Measurements from ENCODE around the gene TMEM151A.

TMEM151A gene

DNA sequence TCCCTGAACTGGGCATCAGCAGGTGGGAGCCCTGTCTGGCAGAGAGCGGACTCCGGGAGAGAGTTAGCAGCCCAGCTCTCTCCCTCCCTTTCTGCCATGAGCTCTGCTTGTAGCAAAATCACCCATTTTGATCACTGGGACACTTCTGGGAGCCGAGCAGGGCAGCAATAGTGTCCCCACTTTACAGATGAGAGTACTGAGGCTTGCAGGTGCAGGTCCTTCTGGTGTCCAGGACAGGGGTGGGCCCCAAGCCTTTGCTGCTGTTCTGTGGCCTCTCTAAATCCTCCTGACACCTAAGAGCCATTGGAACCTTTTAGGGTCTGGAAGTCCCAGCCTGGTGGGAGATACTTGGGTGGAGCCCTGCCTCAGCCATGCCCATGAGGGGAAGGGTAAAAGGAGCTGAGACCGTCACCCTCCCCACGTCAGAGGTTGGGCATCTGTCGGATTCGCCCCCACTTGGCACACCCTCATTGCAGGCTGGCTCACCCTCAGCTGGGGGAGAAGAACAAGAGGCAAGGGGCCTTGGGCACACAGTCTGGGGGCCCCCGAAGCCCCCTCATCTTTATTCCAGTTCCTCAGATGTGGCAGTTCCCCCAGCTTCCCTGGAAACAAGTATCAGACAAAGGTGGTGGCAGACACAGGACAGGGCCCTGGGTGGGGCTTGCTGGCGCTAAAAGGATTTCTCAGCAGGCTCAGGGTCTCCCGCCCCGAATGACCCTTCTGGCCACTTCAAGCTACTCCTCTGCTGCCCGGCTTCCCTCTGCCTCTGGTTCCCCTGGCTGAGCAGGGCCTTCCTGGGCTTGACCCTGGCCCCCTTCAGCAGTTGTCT lies 40.1 kb downstream of the TMEM151A start:
- CTCF ChIA-PET = interaction anchor here (1.0 to 4.4 kb wide), 2 partner anchors 20 to 57 kb away, joined by 3 to 41 read pairs; no protein-coding TSS in a partner anchor
- peaks cover 37% of the 10 kb centered on the region for H3K4me1 Mint-ChIP-seq
- no peak overlapping the region for H3K4me3 Mint-ChIP-seq
- no peak overlapping the region for H3K27ac Mint-ChIP-seq
- H3K27me3 Mint-ChIP-seq = peaks cover 14% of the 10 kb centered on the region
- H3K36me3 Mint-ChIP-seq = peaks cover 2% of the 10 kb centered on the region
- no peak for DNase-seq
- H3K9me3 Mint-ChIP-seq = no peaks in the 10 kb centered on the region

DNA sequence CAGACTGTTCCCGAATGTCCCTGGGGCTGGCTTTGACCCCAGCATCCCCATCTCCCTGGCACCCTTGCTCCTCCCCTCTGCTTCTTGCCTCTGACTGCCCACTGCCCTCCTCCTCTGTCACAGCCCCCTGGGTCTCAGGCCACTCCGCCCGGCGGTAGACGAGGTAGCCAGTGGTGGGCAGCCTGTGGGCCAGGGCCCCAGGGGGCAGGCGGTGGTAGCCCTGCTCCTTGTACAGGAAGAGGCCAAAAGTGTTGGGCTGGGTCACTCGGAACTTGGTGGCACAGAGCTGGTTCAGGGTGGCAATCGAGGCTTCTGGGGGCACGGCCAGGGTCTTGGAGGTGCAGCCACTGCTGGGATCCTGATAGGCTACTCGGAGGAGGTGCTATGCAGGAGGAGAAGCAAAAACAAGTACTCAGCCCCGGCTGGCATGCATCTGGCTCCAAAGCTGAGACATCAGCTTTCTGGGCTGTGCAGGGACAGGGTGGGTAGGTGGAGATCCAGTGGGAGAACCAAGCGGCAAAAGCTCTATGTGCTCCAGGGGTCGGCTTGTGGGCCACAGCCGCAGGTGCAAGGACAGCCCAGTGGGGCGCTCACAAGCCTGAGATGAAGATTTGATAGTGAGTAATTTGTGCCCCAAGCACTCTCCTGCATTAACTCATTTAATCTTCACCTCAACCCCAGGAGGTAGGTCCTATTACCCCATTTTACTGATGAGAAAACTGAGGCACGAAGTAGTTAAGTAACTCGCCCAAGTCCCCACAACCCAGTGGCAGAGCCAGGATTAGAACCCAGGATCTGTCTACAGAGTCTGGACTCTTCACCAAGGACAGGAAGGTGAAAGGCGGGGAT lies 40.9 kb downstream of the TMEM151A start:
- H3K4me3 Mint-ChIP-seq = no peak overlapping the region
- H3K9me3 Mint-ChIP-seq = no peaks in the 10 kb centered on the region
- DNase-seq = no peak
- peaks cover 8% of the 10 kb centered on the region for H3K36me3 Mint-ChIP-seq
- H3K4me1 Mint-ChIP-seq = peaks cover 38% of the 10 kb centered on the region
- no peak overlapping the region for H3K27ac Mint-ChIP-seq
- CTCF ChIA-PET = interaction anchor here (1.0 to 4.4 kb wide), 2 partner anchors 21 to 56 kb away, joined by 3 to 41 read pairs; no protein-coding TSS in a partner anchor
- peaks cover 14% of the 10 kb centered on the region for H3K27me3 Mint-ChIP-seq

DNA sequence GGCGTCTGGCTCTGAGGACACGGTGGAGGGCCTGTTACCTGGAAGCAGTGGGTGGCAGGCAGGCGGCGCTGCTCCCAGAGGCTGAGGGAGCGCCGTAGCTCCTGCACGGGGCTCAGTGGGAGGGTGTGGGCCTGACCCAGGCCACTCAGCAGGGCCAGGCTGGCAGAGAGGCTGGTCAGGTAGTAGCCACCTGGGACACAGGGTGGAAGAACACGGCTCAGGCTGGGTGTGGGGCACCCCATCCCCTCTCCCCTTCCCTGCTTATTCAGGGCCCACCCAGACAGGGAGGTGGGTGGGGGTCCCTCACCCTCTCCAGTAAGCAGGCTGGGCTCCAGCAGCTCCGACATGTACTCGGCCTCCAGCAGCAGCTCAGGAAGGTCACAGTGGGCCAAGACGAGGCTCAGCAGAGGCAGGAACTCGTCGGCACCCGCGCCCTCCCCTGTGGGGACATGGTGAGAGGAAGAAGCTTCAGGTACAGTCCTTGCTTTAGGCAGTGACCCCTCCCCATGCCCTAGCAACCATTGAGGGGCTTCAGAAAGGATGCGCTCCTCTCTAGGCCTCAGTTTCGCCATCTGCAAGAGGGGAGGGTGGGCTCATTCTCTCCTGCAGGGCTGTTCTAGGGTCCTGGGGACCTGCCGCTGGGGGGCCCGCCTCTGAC lies 41.7 kb downstream of the TMEM151A start:
- peaks cover 30% of the 10 kb centered on the region for H3K4me1 Mint-ChIP-seq
- peaks cover 14% of the 10 kb centered on the region for H3K27me3 Mint-ChIP-seq
- no peak overlapping the region for H3K27ac Mint-ChIP-seq
- DNase-seq = no peak
- H3K36me3 Mint-ChIP-seq = peaks cover 10% of the 10 kb centered on the region
- no peaks in the 10 kb centered on the region for H3K9me3 Mint-ChIP-seq
- CTCF ChIA-PET = interaction anchor here (4.4 kb wide), 1 partner anchor 22 kb away, joined by 41 read pairs; no protein-coding TSS in a partner anchor
- no peak overlapping the region for H3K4me3 Mint-ChIP-seq

DNA sequence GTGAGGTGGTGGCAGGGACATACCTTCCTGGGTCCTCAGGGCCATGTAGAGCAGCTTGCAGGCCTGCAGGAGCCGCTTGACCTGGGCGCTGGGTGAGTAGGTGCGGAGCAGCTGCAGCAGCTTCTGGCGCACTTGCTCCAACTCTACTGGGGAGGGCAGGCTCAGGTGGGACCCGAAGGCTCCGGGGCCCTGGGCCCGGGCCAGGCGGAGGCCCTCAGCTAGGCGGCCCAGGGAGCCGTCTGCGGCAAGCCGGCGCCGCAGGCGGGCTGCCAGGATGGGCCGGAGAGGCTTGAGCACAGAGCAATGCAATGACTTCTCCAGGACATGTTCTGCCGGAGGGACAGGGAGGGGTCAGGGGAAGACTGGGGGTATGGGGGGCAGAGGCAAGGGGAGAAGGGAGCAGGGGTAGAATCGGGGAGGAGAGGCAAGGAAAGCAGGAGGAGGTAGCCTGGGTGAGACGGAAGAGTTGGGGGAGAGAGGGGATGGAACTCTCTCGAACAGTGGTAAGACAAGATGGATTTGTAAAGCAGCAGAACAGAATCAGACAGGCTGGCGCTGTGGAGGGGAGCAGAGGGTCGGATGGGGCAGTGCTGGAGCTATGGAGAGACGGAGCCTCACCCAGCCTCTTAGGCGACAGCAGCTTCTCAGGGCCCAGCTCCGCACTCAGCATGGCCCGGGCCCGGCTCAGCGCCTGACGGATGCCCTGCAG lies 42.4 kb downstream of the TMEM151A start:
- Mint-ChIP-seq H3K27me3 (peaks cover 14% of the 10 kb centered on the region), H3K9me3 (no peaks in the 10 kb centered on the region), H3K4me3 (no peak overlapping the region), H3K4me1 (peaks cover 25% of the 10 kb centered on the region), H3K36me3 (peaks cover 15% of the 10 kb centered on the region), H3K27ac (no peak overlapping the region)
- CTCF ChIA-PET = interaction anchor here (1.0 to 4.4 kb wide), 3 partner anchors 10 to 22 kb away, joined by 3 to 41 read pairs (median 27); no protein-coding TSS in a partner anchor
- DNase-seq = no peak

DNA sequence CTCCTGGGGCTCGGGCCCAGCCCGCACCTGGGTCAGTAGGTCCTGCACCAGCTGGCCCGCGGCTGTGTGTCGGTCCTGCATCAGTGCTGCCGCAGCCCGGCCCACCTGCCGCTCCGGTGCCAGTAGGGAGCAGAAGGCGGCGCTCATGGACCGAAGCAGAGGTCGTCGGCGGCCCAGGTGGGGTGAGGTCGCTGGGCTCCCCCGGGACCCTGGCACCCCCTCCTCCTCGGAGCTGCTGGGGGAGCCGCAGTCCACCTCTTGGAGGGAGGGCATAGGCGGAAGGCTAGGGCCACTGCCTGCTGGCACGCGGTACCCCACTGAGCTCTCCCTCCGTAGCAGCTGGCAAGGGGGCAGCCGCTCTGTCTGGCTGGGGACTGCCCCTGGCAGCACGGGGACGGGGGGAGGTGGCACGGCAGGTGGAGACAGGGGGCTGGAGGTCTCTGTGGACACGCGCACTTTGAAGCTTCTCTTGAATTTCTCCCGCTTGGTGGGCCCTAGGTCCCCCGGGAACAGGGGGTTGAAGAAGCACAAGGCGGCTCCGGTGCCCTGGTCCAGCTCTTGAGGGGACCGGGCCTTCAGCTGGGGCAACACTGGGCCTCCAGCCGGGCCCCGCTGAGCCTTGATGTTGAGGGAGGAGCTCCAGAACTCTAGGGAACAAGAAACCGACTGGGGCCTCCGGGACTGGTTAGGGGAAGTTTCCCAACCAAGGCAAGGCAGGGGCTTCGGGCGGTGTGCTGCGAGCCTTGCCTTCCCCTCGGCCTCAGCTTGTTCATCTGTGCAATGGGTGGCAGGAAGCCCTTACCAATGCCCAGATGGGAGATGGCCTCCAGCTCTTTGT lies 43.1 kb downstream of the TMEM151A start:
- no peaks in the 10 kb centered on the region for H3K9me3 Mint-ChIP-seq
- DNase-seq = peak; percentile 19
- H3K27ac Mint-ChIP-seq = no peak overlapping the region
- peak overlapping the region; percentile 57 for H3K4me3 Mint-ChIP-seq
- peaks cover 17% of the 10 kb centered on the region for H3K36me3 Mint-ChIP-seq
- peaks cover 23% of the 10 kb centered on the region for H3K4me1 Mint-ChIP-seq
- CTCF ChIA-PET = interaction anchor here (1.0 to 2.8 kb wide), 4 partner anchors 9 to 54 kb away, joined by 3 to 27 read pairs (median 3); no protein-coding TSS in a partner anchor
- H3K27me3 Mint-ChIP-seq = peaks cover 14% of the 10 kb centered on the region

DNA sequence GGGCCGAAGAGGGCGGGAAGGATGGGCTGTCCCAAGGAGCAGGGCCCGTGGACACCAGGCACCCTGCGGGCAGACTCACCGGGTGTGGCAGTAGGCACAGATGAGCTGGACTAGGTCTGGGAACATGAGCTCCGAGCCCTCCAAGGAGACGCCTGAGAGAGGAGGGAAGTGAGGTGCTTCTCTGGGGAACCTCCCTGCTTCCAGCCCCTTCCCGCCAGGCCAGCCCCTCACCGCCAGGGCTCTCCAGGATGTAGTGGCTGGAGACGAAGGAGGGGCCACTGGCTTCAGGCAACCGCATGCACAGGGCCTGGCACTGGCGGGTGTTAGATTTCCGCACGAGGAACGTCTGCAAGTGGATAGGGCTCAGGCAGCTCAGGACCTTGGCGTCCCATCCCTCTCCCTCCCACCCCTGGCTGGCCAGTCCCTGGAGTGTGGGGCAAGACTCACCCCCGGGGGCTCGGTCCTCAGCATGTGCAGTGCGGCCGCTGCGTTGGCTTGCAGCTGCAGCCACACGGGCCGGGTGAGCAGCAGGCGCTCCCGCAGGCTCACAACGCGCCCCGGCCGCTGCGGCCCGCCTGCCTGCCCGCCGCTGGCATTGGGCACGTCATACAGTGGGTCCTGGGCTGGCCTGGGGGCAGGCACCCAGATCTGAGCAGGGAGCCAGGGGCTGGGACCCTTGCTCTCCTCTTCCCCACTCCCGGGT lies 44.0 kb downstream of the TMEM151A start:
- DNase-seq = peak; percentile 32
- peak overlapping the region; percentile 77 for H3K4me3 Mint-ChIP-seq
- H3K4me1 Mint-ChIP-seq = peaks cover 23% of the 10 kb centered on the region
- no peak overlapping the region for H3K27ac Mint-ChIP-seq
- peaks cover 14% of the 10 kb centered on the region for H3K27me3 Mint-ChIP-seq
- no peaks in the 10 kb centered on the region for H3K9me3 Mint-ChIP-seq
- H3K36me3 Mint-ChIP-seq = peaks cover 19% of the 10 kb centered on the region
- CTCF ChIA-PET = interaction anchor here (1.0 to 2.8 kb wide), 4 partner anchors 23 to 54 kb away, joined by 3 to 27 read pairs (median 3); no protein-coding TSS in a partner anchor

DNA sequence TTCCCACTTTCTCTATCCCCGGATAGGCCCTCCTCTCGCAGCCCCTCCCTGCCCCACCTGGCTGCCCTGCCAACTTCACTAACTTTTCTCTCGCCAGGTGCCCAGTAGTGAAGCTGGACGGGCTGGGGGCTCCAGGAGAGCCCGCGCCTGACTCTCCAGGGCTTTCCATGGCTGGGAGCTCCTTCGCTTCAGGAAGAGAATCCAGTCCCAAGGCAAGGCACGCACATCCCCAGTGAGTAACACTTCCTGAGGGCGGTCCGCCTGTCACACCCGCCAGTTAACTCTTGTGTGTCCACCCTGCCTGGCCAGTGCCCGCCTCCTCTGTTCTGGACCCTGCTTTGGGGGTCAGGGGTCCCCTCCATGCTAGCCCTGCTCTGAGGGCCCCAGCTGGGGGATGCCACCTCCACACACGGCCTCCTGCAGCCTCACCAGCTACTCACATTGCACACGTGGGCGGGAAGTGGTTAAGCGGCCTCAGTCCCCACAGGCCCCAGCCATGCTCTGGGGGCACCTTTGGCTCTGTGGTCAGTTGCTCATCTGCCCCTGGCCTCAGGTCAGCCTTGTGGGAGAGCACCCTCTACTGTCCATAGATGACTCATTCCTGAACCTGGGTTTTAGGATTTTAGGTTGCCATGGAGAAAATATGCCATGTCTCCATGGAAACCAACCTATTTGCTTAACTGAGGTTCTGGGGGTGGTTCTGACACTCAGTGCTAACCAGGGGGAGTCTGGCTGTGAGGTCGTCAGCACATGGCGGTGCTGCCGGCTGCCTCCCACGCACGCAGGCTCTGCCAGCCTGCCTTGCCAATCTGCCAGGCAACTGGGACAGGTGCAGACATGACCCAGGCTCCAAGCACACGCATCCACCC lies 44.8 kb downstream of the TMEM151A start, which contains the start of gene RIN1:
TSS of gene RIN1 (minus strand) at position 201 of the 869 bp plus-strand sequence. CDS start at position 169, 32 bp downstream.
- peaks cover 24% of the 10 kb centered on the region for H3K36me3 Mint-ChIP-seq
- CTCF ChIA-PET = interaction anchor here (1.2 to 2.8 kb wide), 2 partner anchors 24 to 27 kb away, joined by 3 to 27 read pairs; no protein-coding TSS in a partner anchor
- H3K27ac Mint-ChIP-seq = peak within 1 kb of the TSS; percentile 42
- H3K4me1 Mint-ChIP-seq = peaks cover 23% of the 10 kb centered on the region
- peak; percentile 64 for DNase-seq
- peak within 1 kb of the TSS; percentile 77 for H3K4me3 Mint-ChIP-seq
- peaks cover 14% of the 10 kb centered on the region for H3K27me3 Mint-ChIP-seq
- H3K9me3 Mint-ChIP-seq = no peaks in the 10 kb centered on the region

DNA sequence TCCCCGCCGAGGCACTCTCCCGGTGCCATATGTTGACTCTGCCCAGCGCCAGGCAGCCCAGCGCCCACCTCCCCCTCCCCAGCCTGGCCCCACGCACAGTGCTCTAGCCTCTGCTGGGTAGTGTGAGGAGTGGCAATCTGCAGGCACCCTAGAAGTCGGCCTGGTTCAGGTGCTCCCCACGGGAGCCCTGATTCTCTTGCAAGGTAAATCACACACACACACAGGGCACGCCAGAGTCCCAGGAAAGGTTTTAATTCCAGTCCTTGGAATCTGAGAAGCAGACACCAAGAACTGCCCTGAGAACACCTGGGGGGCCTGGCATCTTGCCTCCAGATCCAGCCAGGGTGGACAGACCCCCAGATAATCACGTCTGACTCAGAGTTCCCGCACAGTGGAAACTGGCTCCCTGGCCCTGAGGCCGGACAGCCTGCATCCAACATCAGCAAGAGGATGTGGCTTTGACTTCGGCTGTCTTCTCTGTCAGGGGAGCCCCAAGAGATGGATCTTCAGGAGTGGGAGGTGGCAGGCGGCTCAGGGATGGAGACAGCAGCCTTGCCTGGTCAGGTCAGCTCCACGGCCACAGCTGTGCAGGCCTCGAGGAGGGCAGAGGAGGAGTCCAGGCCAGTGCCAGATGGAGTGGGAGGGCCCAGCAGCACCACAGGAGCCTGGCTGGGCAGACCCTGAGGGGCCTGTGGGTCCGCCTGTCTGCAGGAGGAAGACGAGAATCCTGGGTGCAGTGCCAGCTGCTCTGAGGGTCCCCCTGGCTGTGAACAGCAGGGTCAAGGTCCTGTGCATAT lies 45.6 kb downstream of the TMEM151A start:
- CTCF ChIA-PET = interaction anchor here (0.8 to 3.5 kb wide), 4 partner anchors 8 to 51 kb away, joined by 3 to 27 read pairs (median 10); no protein-coding TSS in a partner anchor
- DNase-seq = no peak
- peaks cover 14% of the 10 kb centered on the region for H3K27me3 Mint-ChIP-seq
- H3K4me3 Mint-ChIP-seq = no peak overlapping the region
- peaks cover 23% of the 10 kb centered on the region for H3K4me1 Mint-ChIP-seq
- peaks cover 28% of the 10 kb centered on the region for H3K36me3 Mint-ChIP-seq
- H3K27ac Mint-ChIP-seq = no peak overlapping the region
- no peaks in the 10 kb centered on the region for H3K9me3 Mint-ChIP-seq

DNA sequence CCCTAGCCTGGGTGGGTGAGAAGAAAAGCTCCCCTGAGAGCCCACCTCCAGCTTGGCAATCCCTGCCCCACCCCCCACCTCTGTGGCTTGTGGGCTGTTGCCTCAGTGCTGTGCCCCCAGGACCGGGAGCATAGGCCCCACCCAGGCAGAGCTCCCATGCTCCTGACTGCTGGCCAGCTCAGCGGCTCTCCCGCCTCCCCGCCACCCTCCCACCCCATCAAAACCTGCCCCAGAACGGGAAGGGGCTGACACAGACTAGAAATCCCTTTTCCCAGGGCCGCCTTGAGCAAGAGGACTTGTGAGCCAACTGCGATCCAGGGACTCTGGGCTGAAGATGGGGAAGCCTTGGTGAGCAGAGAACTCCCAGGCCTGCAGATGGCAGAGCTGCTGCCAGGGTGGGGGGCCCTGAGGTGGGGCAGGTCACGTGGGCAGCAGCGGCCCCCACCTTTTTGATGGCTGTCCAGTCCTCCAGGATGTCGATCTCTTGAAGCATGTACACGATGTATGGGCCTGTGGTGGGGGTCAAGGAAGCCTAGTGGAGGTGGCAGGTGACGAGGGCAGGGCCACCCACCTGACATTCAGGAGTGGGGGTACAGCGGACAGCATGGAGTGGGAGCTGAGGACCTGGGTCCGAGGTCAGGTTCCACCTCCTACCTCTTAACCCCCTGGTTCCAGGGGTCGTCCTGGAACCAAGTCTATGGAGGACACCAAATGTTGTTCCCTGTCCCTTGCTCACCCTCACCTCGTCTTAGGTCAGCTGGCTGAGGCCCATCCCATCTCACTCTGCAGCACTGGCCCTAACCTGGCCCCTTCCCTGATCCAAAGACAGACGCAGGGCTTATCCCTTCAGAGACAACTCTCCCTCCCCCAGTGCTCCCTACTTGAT lies 46.8 kb downstream of the TMEM151A start:
- Mint-ChIP-seq H3K36me3 (peaks cover 33% of the 10 kb centered on the region), H3K9me3 (no peaks in the 10 kb centered on the region), H3K27me3 (peaks cover 14% of the 10 kb centered on the region), H3K4me3 (no peak overlapping the region), H3K27ac (no peak overlapping the region), H3K4me1 (peaks cover 32% of the 10 kb centered on the region)
- no peak for DNase-seq
- CTCF ChIA-PET = interaction anchor here (0.8 to 3.5 kb wide), 3 partner anchors 10 to 50 kb away, joined by 3 to 16 read pairs (median 3); no protein-coding TSS in a partner anchor

DNA sequence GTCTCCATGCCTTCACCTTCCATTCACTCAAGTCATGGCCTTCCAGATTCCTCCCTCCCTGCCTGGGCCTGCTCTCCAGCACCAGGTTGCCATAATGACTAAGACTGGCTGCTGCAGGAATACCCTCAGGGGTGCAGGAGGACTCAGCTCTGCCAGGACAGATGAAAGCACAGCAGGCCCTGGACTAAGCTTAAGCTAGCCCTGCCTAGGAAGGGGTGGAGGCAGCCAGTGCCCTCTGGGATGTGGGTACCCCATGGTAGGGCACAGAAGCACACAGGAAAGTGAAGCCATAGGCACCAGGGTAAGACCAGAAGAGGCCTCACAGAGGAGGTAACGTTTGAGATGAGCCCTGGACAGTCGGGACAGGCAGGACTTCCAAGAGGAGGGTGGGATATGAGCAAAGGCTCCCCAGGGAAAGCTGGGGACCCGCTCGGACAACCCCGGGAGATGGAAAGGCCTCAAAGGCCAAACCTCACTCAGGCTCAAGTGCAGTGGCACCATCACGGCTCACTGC lies 47.5 kb downstream of the TMEM151A start:
- no peak for DNase-seq
- Mint-ChIP-seq H3K36me3 (peaks cover 34% of the 10 kb centered on the region), H3K4me1 (peaks cover 39% of the 10 kb centered on the region), H3K9me3 (no peaks in the 10 kb centered on the region), H3K4me3 (no peak overlapping the region), H3K27me3 (peaks cover 14% of the 10 kb centered on the region), H3K27ac (no peak overlapping the region)
- CTCF ChIA-PET = interaction anchor here (1.2 to 3.5 kb wide), 2 partner anchors 27 to 47 kb away, joined by 3 to 16 read pairs; no protein-coding TSS in a partner anchor
